Measurements from ENCODE around the gene CPA2.

CPA2 gene

DNA sequence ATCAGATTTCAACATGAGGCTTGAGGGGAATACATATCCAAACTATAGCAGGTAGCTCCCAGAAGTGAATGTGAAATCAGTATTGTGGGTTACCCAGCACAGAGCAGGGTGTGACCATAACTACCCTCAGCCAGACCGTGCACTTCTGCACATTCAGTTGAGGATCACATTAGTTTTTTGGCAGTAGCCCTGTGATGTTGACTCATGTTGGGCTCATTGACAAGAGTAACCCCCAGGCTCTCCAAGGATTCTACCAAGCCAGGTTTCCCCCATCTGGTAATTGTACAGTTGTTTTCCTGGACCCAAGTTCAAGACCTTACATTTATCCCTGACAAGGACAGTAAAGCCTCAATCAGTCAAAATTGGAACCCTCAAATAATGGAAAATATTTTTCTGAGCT lies 14.6 kb downstream of the CPA2 start:
- no peak for DNase-seq

DNA sequence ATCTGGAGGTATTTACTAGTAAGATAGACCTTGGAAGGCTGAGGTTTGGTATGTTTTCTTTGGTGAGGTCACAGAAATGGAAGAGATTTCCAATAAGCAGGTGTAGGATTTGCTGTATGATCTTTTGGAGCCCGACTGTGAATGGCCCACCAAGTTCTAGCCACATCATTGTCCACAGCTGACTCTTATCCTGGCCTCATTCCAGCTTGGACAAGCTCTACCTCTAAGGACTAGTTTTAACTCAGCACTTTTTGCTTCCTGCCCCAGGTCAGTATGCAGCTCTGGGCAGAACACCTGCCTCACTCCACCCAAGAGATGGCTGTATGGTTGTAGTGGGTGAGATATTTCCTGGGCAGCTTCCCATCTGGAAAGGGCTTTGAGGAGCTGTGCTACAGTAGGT lies 20.2 kb downstream of the CPA2 start:
- no peak for DNase-seq

DNA sequence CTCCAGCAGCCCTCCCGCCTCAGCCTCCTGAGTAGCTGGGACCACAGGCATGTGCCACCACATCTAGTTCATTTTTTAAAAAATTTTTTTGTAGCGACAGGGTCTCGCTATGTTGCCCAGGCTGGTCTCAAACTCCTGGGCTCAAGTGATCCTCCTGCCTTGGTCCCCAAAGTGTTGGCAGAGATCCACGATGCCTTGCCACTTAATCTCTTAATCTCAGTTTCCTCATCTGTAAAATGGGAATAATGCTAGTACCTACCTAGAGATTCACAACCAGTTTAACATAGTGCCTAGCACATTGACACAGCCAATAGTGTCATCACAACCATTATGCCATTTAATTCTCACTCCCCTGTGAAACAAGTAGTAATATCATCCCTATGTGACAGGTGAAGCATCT lies 21.5 kb downstream of the CPA2 start:
- DNase-seq = no peak

DNA sequence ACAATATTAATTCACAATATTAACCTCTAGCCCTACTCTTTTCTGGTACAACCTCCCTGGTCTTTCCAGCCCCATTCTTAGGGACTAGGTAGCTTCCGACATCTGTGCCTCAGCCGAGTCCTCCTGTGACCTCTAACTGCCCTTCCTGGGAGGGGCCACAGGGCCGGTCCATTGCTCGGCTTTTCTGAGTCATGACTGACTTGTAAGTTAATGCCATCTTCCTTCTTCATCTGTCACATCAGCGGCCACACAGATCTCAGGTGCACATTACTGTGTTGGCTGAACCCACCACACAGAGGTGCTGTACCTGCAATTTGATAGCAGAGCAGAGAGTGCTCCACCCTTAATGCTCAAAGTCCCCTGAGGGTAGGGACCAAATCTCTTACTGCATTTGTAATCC lies 22.2 kb downstream of the CPA2 start:
- no peak for DNase-seq

DNA sequence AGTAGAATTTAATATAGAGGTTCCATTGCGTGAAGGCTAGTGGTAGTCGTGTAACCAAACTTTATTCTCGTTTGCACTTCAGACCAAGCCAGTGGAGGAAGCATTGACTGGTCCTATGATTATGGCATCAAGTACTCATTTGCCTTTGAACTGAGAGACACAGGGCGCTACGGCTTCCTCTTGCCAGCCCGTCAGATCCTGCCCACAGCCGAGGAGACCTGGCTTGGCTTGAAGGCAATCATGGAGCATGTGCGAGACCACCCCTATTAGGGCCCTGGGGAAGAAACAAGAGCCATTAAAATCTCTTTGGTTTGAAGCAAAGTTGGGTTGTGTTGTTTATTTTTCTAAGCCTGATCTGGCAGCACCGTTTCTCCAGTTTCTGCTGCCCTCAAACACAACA lies 22.8 kb downstream of the CPA2 start:
- DNase-seq = no peak

DNA sequence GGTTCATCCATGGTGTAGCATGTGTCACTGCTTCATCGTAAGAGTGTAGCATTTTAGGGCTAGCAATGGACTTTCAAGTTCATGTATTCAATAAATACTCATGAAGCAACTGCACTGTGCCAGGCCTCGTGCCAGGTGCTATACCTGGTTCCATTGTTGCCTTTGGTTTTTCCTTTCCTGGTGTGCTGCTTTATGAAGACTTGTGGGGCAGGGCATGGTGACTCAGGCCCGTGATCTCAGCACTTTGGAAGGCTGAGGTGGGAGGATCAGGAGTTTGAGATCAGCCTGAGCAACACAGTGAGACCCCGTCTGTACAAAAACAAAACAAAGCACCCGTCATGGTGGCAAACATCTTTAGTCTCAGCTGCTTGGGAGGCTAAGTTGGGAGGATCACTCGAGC lies 24.1 kb downstream of the CPA2 start:
- DNase-seq = no peak

DNA sequence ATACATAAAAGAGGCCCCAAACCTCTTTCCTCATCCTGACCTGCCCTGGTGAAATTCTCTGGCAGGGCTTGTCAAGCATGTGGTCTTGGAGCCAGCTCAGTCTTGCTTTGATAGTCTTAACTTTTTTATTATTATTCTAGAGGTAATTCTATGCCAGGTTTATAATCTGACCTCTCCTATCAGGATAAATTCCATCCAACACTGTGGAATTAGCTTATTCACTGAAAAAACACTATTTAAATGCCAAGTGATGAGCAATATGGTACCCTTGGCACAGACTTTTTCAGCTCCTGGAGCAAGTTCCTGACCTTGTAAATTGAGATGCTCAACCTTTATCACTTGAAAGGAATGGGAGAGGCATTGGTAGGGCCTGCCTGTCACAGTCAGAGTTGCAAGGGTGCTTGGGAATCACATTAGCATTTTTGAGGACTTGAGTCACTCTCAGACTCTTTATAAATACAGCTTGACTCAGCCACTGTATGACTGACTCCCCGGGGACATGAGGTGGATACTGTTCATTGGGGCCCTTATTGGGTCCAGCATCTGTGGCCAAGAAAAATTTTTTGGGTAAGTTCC lies 26.1 kb downstream of the CPA2 start, which contains the start of gene CPA4:
TSS of gene CPA4 (plus strand) at position 480 of the 576 bp plus-strand sequence. CDS start at position 500, 20 bp downstream.
- DNase-seq = no peak

DNA sequence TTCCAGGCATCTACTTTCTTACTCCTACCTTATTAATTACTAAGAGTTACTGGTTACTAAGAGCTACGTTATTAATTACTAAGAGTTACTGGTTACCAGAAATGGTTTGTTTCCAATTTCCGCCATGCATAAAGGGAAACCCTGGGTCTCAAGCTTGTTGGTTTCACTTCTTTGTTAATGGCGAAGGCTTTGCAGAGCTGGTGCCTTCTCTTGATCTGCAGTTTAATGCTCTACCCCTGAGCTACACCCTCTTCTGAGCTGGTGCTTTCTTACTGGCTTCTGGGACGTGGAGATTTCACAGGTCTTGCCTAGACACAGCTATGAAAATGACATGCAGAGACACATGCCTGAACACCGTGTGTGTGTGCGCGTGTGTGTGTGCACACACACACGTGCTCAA lies 26.9 kb downstream of the CPA2 start:
- DNase-seq = no peak

DNA sequence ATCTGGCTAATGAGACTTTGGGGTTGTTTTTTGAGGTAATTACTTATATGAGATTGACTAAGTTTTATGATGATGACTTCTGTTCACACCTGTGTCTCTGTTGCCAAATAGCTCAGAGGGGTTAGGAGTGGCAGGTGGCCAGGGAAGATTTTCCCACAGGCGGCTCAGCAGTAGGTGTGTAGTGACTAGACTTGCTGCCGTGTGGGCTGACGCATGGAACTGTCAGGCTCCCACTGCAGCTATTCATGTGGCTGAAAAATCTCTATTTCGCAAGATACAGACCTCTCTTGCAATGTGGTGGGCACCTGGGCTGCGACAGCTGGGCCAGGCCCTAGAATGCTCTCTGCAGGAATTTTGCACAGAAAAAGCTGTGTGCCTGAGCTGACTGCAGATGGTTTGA lies 27.7 kb downstream of the CPA2 start:
- no peak for DNase-seq

DNA sequence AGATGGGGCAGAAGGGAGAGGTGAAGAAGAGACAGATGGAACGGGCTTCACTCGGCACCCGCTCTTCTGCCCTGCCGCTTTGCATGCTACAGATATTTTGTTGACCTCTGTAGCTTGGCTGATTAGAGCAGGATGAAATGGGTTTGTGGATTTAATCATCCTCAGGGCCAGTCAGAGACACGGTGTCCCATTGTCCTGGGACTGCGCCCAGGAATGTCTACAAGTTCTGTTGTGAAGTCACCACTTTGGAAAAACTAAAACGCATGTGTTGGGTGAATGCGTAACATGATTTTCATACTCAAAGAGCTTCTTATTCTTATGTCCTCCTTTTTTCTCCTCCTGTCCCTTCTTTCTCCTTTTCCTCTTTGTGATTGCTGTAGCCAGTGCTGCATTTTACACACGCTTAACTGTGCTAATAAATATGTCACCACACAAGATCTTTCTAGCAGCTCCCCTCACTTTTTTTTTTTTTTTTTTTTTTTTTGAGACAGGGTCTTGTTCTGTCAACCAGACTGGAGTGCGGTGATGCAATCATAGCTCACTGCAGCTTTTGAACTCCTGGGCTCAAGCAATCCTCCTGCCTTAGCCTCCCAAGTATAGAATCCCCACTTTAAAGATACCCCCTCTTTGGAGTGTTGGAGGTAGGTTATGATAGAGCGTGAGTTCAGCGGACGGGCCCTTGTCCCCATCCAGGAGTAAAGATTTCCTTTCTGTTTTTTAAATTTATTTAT lies 29.7 kb downstream of the CPA2 start:
- DNase-seq = no peak

DNA sequence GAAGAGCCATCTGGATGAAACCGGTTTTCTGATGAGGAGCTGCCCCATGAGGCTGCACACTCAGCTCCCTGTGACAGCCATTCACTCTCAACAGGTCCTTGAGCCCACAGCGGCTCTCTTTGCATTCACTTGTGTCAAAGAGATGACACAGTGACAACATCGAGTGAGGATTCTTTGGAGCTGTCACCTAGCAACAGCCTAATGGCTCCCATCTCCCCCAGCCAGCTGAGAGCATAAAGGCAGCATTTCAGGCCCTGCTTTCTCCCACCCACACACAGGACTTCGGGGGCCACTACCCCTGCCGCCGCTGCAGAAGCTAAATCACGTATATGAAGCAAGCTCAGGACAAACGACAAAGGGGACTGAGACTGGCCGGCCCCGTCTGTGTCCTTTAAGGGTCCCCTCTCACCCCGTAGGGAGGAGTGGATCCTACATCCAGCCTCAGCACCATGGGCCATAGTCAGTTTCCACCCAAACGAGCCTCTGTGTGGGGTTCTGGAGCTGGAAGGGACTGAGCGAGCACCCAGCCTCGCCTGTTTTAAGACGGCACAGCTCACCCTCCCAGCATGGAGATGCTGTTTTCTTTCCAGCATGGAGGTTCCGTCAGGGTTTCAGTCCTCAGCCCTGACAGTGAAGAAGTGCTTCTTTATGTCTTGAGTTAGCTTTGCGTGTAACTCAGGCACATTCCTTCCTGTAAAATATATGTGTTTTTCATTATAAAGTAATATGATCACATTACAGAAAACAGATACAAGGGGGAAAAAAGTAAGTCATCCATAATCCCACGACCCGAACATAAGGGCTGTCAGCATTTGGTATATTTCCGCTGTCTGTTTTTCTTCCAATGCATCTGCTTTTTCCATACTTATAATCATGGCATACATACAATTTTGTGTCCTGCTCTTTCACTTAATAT lies 31.2 kb downstream of the CPA2 start:
- DNase-seq = no peak

DNA sequence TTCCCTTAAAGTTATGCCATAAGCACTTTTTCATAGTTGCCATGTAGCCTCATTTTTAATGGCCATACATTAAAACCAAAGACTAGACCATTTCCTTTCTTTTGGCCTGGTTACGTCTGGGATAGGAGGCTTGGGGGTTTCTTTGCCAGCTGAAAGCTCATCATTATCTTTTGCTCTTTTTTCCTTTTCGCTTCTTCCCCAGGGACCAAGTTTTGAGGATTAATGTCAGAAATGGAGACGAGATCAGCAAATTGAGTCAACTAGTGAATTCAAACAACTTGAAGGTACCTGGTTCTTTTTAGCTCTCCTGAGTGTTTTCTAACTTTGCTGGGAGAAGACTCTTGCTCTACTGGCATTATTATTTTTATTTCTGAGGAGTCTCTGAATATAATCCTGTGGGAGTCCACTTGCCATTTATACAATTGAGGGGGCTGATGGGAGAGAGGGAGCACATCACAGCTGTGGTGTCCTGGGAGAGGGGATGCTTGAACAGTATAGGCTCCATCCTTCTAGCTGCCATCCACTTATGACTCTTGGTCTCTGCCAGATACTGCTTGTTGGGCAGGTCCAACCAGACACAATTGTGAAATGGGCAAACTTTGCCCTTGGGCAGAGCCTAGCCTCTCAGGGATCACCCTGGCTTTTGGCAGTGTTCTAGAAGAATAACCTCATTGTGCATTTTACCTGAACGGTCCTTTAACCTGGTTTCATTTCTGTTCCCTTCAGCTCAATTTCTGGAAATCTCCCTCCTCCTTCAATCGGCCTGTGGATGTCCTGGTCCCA lies 32.1 kb downstream of the CPA2 start:
- no peak for DNase-seq

DNA sequence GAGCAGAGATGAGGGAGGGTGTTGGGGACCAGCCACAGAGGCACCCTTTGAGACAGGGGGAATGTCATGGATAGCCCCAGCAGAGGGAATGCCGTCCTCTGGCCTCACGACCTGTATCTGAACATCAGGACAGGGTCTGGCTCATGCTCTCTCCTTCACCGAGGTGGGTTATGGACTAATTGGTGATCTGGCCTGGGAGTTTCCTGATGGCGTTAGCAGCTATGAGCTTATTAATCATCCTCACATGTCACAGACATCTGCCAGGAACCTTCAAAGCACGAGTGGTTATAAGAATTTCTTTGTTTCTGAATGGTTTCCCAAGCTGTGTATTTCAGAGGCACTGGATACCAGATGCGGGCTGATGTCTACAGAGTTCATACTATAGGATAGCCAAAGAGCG lies 33.2 kb downstream of the CPA2 start:
- DNase-seq = no peak

DNA sequence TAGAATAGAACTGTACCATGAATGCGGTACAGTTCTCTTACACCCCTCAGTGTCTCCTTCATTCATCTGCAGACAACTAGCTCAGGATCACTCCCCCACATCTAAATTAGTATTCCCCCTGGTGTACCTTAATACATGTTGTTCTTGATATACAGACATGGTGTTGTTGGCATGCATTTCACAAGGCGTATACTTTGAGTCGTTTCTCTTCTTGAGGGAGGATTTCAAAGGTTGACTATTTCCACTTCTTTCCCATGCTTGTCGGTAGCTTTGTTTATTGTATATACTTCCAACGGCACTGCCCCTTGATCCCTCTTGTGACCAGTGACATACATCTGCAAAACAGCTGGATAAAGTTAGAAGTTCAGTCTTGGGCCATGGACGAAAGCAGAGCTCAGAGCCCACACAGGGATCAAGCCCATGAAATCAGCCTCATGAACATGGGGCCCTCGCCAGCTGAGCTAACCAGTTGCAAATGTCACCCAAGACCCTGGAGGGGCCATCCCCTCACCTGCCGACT lies 34.9 kb downstream of the CPA2 start:
- no peak for DNase-seq

DNA sequence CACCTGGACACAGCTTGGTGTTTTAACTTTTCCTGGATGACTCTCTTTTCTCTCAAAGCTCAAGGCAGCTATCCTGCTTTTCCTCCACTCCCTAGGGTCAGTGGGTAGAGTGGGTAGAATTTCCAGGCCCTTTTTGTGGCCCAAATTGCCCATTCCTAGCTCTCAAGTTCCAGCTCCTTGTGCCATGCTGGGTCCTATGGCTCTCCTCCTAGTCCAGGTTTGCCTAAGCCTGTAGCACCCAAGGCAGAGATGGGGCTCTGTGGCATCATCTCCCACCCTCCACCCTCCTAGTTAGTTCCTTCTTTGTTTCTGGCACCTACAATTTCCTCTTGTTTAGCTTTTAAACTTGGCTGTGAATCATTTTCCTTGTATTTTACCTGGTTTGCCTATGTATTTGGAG lies 36.0 kb downstream of the CPA2 start:
- DNase-seq = no peak

DNA sequence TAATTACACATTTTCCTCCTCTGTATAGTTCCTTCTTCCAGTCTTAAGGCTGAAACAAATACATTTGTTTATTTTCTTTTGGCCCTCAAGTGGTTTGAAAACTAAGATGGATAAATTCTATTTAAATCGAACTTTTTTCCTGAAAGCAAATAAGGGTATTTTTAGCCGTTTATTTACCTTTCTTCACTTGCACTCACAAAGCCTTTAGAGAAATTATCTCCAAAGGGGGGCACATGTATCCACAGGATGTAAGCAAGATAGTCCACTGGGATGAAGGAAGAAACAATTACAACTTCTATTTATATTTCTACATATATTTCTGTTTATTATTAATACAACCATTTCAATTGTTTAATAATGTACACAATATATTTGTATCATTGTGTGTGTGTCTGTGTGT lies 36.5 kb downstream of the CPA2 start:
- no peak for DNase-seq

DNA sequence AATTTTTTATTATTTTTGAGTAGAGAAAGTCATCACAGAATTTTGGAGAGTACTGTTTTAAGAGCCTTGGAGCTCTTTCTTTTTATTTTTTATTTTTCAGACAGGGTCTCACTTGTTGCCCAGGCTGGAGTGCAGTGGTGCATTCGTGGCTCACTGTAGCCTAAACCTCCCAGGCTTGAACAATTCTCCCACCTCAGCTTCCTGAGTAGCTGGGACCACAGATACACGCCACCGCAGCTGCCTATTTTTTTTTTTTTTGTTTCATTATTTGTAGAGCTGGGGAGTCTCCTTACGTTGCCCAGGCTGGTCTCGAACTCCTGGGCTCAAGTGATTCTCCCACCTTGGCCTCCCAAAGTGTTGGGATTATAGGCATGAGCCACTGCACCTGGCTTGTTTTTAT lies 36.9 kb downstream of the CPA2 start:
- DNase-seq = no peak

DNA sequence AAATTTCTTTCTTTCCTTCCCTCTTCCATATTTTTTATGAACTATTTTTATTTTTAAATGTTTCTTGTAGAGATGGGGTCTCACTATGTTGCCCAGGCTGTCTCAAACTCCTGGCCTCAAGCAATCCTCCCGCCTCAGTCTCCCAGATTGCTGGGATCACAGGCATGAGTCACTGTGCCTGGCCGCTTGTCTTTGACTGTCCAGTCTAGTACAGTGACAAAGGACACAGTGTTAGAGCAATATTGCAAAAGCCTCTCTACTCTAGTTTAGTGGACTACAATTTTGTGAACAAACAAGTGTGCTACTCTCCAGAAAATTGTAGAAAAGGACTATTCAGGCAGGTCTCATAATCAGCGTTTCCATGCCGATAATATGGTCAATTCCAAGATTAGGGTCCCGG lies 37.3 kb downstream of the CPA2 start:
- no peak for DNase-seq

DNA sequence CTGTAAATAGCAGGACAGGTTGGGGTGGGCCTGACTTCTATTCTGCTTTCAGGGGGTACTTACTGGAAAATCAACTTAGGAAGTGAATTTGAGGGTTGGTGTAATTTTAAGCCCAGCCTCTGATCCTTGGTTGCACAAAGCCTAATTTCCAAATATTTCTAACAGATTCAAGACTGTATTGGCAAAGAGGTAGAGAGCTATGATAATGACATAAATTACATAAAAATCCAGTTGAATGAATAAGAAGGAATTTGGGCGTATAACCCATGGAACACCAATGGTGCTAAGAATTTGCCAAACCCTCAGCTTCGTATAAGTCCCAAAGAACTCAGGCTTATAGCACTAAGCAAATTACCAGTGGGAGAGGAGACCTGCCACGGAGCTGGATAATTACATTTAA lies 38.2 kb downstream of the CPA2 start:
- no peak for DNase-seq

DNA sequence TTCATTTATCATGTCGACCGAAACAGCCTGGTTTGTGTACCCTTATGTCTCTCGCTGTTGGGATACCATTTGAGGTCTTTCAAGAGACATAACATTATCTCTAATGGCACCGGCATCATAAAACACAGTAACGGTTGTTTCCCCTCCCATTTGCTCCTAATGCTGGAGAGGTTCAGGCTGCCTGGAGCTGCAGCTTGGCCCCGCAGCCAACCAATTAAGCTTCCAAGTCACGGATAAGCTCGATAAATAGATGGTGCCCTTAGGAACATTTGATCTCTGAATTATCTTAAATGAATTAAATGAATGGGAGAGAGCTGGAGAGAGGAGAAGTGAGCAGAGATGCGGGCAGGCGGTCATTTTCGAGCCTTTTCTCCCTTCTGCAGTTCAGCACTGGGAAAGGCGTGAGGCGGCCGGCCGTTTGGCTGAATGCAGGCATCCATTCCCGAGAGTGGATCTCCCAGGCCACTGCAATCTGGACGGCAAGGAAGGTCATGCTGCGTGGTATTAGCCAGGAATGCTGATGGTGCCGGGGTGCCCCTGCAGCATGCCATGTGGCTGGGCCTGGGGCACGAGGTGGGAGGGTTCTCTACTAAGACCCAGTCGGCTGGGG lies 38.9 kb downstream of the CPA2 start:
- no peak for DNase-seq

DNA sequence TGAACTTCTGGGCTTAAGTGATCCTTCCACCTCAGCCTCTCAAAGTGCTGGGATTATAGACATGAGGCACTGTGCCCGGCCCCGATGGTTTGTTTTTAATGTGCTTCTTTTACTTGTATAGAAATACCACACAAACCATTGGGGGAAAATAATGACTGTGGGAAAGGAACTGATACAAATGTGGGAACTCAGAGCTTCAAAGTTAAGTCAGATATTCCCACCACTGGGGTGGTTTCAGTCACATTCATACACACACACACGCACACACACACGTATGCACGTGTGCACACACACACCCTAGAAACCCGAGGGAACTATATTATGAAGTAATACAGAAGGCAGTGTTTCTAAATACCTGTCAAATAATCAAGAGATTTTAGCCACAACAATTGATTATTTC lies 43.3 kb downstream of the CPA2 start:
- DNase-seq = no peak

DNA sequence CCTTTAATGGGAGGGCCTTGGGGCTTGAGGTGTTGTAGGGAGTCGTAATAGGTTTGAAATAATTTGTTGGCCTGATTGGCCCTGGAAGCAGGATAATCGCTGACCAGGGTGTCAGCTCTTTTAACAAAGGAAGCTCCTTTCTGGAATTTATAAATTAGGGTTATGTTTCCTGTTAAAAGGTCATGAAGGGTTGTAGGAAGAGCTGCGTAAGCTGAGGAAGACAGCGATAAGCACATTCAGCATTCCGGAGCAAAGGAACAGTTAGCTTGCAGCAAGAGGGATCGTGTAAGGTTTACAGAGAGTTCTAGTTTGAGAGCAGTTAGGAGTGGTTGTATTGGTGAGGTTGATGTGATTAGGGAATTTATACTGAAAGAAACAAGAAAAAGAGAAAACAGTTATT lies 47.6 kb downstream of the CPA2 start:
- no peak for DNase-seq

Measured in stimulated activated CD4-positive, alpha-beta T cell treated with anti-CD3 and anti-CD28 coated beads, Interleukin-4, amount 100 ng/mL, for 4 hours (primary cell).